NB4 (cell line): ENCODE measurements around the gene ARHGEF16.

Source experiments
- CTCF ChIP-seq: IDR thresholded peaks from one replicate; pipeline ENCODE4 v1.5.1; 2012; ENCODE audit warnings: low read depth, low read length
- MAX ChIP-seq: IDR thresholded peaks from 2 replicates; pipeline ENCODE4 v1.6.1; 2011; ENCODE audit warnings: low read depth, low read length
- MYC ChIP-seq: IDR thresholded peaks from 2 replicates; pipeline ENCODE4 v1.6.1; 2011; ENCODE audit warnings: low read depth, low read length
- POLR2A ChIP-seq: IDR thresholded peaks from 2 replicates; pipeline ENCODE4 v1.6.1; 2011; ENCODE audit warnings: mild to moderate bottlenecking; ENCODE audit not compliant: insufficient read length; ENCODE audit errors: extremely low read depth

GRCh38 chr1:3450983-3451382 is 3.5 kb upstream of the ARHGEF16 start:
- TF ChIP-seq CTCF (no peak), POLR2A (no peak), MAX (no peak), MYC (no peak)
